ENCODE data around the gene SKI. TPM values are rescaled to one million over a fixed set of nuclear protein-coding genes. Genes with fewer than 3 reads are reported as not detected.
A peak's percentile ranks its signal among the peaks of the same experiment; 100 is the strongest.

Gene SKI
- total and polyA plus RNA-seq, 2 donors (not counting 1 experiment from before 2014, with no cell fraction given), result 14.9 to 74.9 TPM

GRCh38 chr1:2300851-2301606 is 72.9 kb downstream of the SKI start:
- peaks cover 40 to 56% of the 10 kb centered on the region in 2 donors for H3K4me1 ChIP-seq (ENCODE audit: control insufficient read depth in 2 of 2, insufficient read depth in 2 of 2, low read length in 2 of 2)
- H3K79me2 ChIP-seq (ENCODE audit: control insufficient read depth, insufficient read depth, low read length), result peaks cover 78% of the 10 kb centered on the region
- peak overlapping the region in 4 of 5 experiments; percentile 65 to 78 (median 70) for H3K4me3 ChIP-seq (ENCODE audit: control extremely low read depth in 1 of 5, extremely low read depth in 1 of 5, insufficient read depth in 1 of 5, low read depth in 2 of 5, low read length in 4 of 5)
- TF ChIP-seq EZH2 (IDR thresholded peaks at IDR 0.05; ENCODE audit: borderline replicate concordance, insufficient read depth, low read depth, low read length, poor library complexity, severe bottlenecking) (no peak), CTCF (IDR thresholded peaks at IDR 0.05) (no peak)
- no peaks in the 10 kb centered on the region for H3K27me3 Mint-ChIP-seq
- peak; percentile 99 for DNase-seq
- H2AFZ ChIP-seq (ENCODE audit: insufficient read depth, low read depth, low read length, poor library complexity, severe bottlenecking), result no peak overlapping the region
- WGBS (ENCODE audit: insufficient coverage), result under 1% methylated on average over 30 of the region's 37 CpGs
- peaks cover 55% of the 10 kb centered on the region for H3K4me1 Mint-ChIP-seq
- H3K27ac ChIP-seq (ENCODE audit: low read length in 2 of 2), result peak overlapping the region; percentile 99
- peak overlapping the region; percentile 93 for H3K4me3 Mint-ChIP-seq
- peak; percentile 80 for ATAC-seq (ENCODE audit: low read depth)
- H3K9me3 Mint-ChIP-seq (ENCODE audit: insufficient read depth), result no peaks in the 10 kb centered on the region
- H3K36me3 ChIP-seq (replicated peaks in 1 of 2; ENCODE audit: control extremely low read depth in 1 of 2, control insufficient read depth in 1 of 2, extremely low read depth in 1 of 2, insufficient read depth in 2 of 2, low read length in 1 of 2), result peaks cover 0 to 31% of the 10 kb centered on the region in 2 experiments
- no peaks in the 10 kb centered on the region for H3K27me3 ChIP-seq (replicated peaks in 1 of 4; ENCODE audit: control extremely low read depth in 1 of 4, control insufficient read depth in 3 of 4, insufficient read depth in 4 of 4, low read length in 3 of 4)
- ChIA-PET POLR2A (interaction anchor here (0.6 to 4.4 kb wide), 14 partner anchors 9 to 285 kb away, joined by 3 to 30 read pairs (median 6); partner anchors contain the start of genes FAAP20, MORN1 and RER1), CTCF (interaction anchor here (0.6 to 2.9 kb wide), 12 partner anchors 10 to 207 kb away, joined by 3 to 27 read pairs (median 4); partner anchors contain the start of gene FAAP20)
- H3K9ac ChIP-seq (ENCODE audit: low read length), result peak overlapping the region; percentile 90
- H3K4me2 ChIP-seq (replicated peaks; ENCODE audit: low read depth, low read length, poor library complexity, severe bottlenecking), result peak overlapping the region; percentile 94
- intact Hi-C loops (cut with micrococcal nuclease), result loop anchor here (1.0 kb wide), 11 partner anchors 10 to 285 kb away; partner anchors contain the start of genes MORN1, PEX10, PRXL2B and RER1
- peak overlapping the region; percentile 99 for H3K27ac Mint-ChIP-seq
- H4K20me1 ChIP-seq (ENCODE audit: control insufficient read depth, insufficient read depth, low read length, poor library complexity, severe bottlenecking), result peaks cover 9% of the 10 kb centered on the region
- no peaks in the 10 kb centered on the region for H3K9me3 ChIP-seq (ENCODE audit: control extremely low read depth in 1 of 3, control insufficient read depth in 2 of 3, insufficient read depth in 1 of 3, low read length in 2 of 3)

Measured in B cell (primary cell).